HPDE6-E6E7 (cell line): ENCODE data around the gene ATXN10.

ENCODE experiments used
- DNase-seq: peaks from one replicate; pipeline ENCODE4 v3.0.0; 2011; ENCODE audit warnings: missing footprints; ENCODE audit errors: extremely low spot score

ATXN10 gene

GRCh38 chr22:45889539-45890350 lies 218.1 kb downstream of the ATXN10 start:
- DNase-seq, result no peak

GRCh38 chr22:45890351-45890635 lies 218.7 kb downstream of the ATXN10 start:
- no peak for DNase-seq

DNA sequence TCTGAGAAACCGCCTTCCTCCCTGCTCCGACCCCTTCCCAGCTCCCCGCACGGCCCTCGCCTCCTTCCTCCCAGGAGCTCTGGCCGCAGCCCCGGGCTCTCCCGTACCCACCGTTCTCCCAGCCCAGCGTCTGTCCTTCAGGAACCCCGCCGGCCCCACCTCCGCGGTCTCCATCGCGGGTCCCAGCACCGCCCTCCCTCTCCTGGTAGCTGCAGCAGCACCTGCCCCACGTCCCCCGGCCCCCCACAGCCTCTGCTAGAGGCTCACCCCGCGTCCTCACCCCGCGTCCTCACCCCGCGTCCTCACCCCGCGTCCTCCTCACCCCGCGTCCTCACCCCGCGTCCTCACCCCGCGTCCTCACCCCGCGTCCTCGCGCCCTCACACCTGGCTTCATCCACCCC lies 219.4 kb downstream of the ATXN10 start:
- DNase-seq, result no peak

GRCh38 chr22:45891471-45891995 lies 219.9 kb downstream of the ATXN10 start:
- no peak for DNase-seq

DNA sequence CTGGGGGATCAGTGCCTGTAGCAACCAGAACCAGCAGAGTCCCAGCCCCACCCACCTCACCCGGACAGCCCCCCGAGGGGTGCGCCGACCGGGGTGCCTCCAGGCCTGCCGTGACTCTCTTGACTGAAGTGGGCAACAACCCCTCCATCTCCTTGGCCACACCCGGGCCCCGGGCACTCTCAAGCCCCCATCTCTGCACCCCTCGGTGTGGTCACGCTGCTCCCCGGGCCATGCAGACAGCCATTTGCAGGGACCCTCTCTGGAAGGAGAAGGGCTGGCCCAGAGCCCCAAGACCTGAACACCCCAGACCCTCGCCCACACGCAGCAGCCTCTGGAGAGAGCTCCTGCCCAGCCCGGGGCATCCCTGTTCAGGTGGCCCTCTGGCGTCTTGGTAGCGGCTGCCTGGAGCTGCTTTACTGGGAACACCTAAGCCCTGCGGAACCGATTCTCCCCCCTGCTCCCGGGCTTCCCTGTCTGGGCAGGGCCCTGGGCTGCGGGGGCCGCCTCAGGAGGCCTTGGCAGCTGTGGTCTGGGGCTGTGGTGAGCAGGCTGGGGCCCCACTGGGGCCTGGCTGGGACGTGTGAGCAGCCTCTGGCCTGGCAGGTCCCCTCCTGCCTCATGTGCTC lies 220.5 kb downstream of the ATXN10 start:
- DNase-seq, result no peak

GRCh38 chr22:45892681-45893461 lies 221.2 kb downstream of the ATXN10 start:
- no peak for DNase-seq

DNA sequence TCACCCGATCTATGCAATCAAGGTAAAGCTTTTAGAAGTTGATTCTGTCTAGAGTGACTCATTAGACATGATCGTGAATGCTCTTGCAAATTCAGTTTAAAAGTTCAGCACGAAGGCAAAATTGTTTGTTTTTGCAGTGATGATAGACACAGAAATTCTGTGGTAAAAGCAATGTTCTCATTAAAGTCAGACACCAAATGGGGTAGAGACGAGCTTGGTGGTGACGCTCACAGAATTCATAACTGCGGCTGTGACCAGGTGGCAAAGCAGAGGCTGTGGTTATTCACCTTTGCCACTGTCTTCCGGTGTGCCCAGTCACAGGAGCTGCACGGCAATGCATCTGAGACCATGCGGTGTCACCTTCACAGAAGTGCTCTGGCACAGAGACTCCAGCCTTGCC lies 221.9 kb downstream of the ATXN10 start:
- DNase-seq, result no peak
